H9 (cell line): ENCODE measurements around the gene DUS1L. TPM values are rescaled to one million over a fixed set of nuclear protein-coding genes. Genes with fewer than 3 reads are reported as not detected.
A peak's percentile ranks its signal among the peaks of the same experiment; 100 is the strongest.

Experiments used
- DNase-seq: peaks from one replicate; pipeline ENCODE4 v3.0.0-alpha.2; 2017
- H2AFZ ChIP-seq: one replicate; pipeline ENCODE4 v1.6.1; 2013; ENCODE audit warnings: mild to moderate bottlenecking, low read length, control low read depth, moderate library complexity
- H2AK5ac ChIP-seq: 2 replicates; pipeline ENCODE4 v1.6.1; 2013; ENCODE audit warnings: low read length, control low read depth, mixed read lengths; ENCODE audit not compliant: insufficient read length
- H2BK120ac ChIP-seq: one replicate; pipeline ENCODE4 v1.6.1; 2013; ENCODE audit warnings: low read depth, mild to moderate bottlenecking, low read length, control low read depth, inconsistent platforms; ENCODE audit not compliant: poor library complexity, severe bottlenecking
- H2BK12ac ChIP-seq: 2 replicates; pipeline ENCODE4 v1.6.1; 2013; ENCODE audit warnings: low read length, control low read depth, mixed read lengths, low read depth; ENCODE audit not compliant: insufficient read length
- H2BK15ac ChIP-seq: 2 replicates; pipeline ENCODE4 v1.6.1; 2013; ENCODE audit warnings: low read depth, low read length, control low read depth
- H2BK20ac ChIP-seq: one replicate; pipeline ENCODE4 v1.6.1; 2013; ENCODE audit warnings: low read depth, mild to moderate bottlenecking, low read length, control low read depth, inconsistent platforms; ENCODE audit not compliant: poor library complexity, severe bottlenecking
- H2BK5ac ChIP-seq: 2 replicates; pipeline ENCODE4 v1.6.1; 2013; ENCODE audit warnings: low read length, control low read depth, mixed read lengths; ENCODE audit not compliant: insufficient read length
- H3K14ac ChIP-seq: 2 replicates; pipeline ENCODE4 v1.6.1; 2013; ENCODE audit warnings: low read length, control low read depth; ENCODE audit not compliant: insufficient read depth
- H3K18ac ChIP-seq: 2 replicates; pipeline ENCODE4 v1.6.1; 2013; ENCODE audit warnings: low read depth, mild to moderate bottlenecking, mixed read lengths, low read length, control low read depth; ENCODE audit not compliant: insufficient read length
- H3K23ac ChIP-seq: 2 replicates; pipeline ENCODE4 v1.6.1; 2013; ENCODE audit warnings: low read length, control low read depth, mixed read lengths, low read depth; ENCODE audit not compliant: insufficient read length
- H3K23me2 ChIP-seq: 2 replicates; pipeline ENCODE4 v1.6.1; 2013; ENCODE audit warnings: low read depth, mild to moderate bottlenecking, mixed read lengths, low read length, control low read depth; ENCODE audit not compliant: insufficient read length, poor library complexity, severe bottlenecking
- H3K27ac ChIP-seq: 2 replicates; pipeline ENCODE4 v1.5.1; 2013; ENCODE audit warnings: low read length, control low read depth, mixed read lengths, low read depth; ENCODE audit not compliant: insufficient read length
- H3K27me3 ChIP-seq: 2 replicates; pipeline ENCODE4 v1.6.1; 2013; ENCODE audit warnings: low read length, control low read depth, inconsistent platforms; ENCODE audit not compliant: insufficient read depth
- H3K4ac ChIP-seq: 2 replicates; pipeline ENCODE4 v1.6.1; 2013; ENCODE audit warnings: low read depth, mild to moderate bottlenecking, control low read depth, inconsistent platforms, low read length, moderate library complexity
- H3K4me1 ChIP-seq: 2 replicates; pipeline ENCODE4 v1.6.1; 2013; ENCODE audit warnings: low read length, control low read depth, inconsistent platforms; ENCODE audit not compliant: insufficient read depth
- H3K4me2 ChIP-seq: 2 replicates; pipeline ENCODE4 v1.6.1; 2013; ENCODE audit warnings: low read length, control low read depth, mixed read lengths; ENCODE audit not compliant: insufficient read length, insufficient read depth
- H3K56ac ChIP-seq: 2 replicates; pipeline ENCODE4 v1.6.1; 2013; ENCODE audit warnings: low read depth, mild to moderate bottlenecking, mixed read lengths, low read length, control low read depth; ENCODE audit not compliant: insufficient read length
- H3K79me1 ChIP-seq: 2 replicates; pipeline ENCODE4 v1.6.1; 2013; ENCODE audit warnings: low read depth, mild to moderate bottlenecking, moderate library complexity, low read length, control low read depth, inconsistent platforms; ENCODE audit not compliant: insufficient read depth, poor library complexity, severe bottlenecking
- H3K79me2 ChIP-seq: 2 replicates; pipeline ENCODE4 v1.6.1; 2013; ENCODE audit warnings: low read length, control low read depth, inconsistent platforms; ENCODE audit not compliant: insufficient read depth
- H3K9ac ChIP-seq: 2 replicates; pipeline ENCODE4 v1.6.1; 2013; ENCODE audit warnings: low read length, control low read depth, mixed read lengths; ENCODE audit not compliant: insufficient read length; ENCODE audit errors: extremely low read depth
- H3K9me3 ChIP-seq: one replicate; pipeline ENCODE4 v1.6.1; 2013; ENCODE audit warnings: low read depth, low read length, inconsistent platforms; ENCODE audit not compliant: control insufficient read depth
- H3T11ph ChIP-seq: one replicate; pipeline ENCODE4 v1.6.1; 2013; ENCODE audit warnings: mild to moderate bottlenecking, low read length, control low read depth, inconsistent platforms
- H4K20me1 ChIP-seq: one replicate; pipeline ENCODE4 v1.6.1; 2013; ENCODE audit not compliant: control insufficient read depth, insufficient read length, insufficient read depth
- H4K5ac ChIP-seq: 2 replicates; pipeline ENCODE4 v1.6.1; 2013; ENCODE audit warnings: low read depth, mild to moderate bottlenecking, mixed read lengths, low read length, control low read depth; ENCODE audit not compliant: insufficient read length
- H4K8ac ChIP-seq: replicated peaks from 2 replicates; pipeline ENCODE4 v1.6.1; 2013; ENCODE audit warnings: low read length, control low read depth, mixed read lengths, low read depth; ENCODE audit not compliant: insufficient read length
- H4K91ac ChIP-seq: 2 replicates; pipeline ENCODE4 v1.6.1; 2013; ENCODE audit warnings: low read depth, mild to moderate bottlenecking, moderate library complexity, mixed read lengths, low read length, control low read depth; ENCODE audit not compliant: insufficient read length
- H3K27ac Mint-ChIP-seq, 3 experiments: 2 replicates in 2 of 3; 3 replicates in 1 of 3; pipeline ENCODE4 v1.8.0; 2020 to 2021; ENCODE audit warnings: mixed read lengths in 3 of 3, mild to moderate bottlenecking in 1 of 3, moderate library complexity in 1 of 3
- H3K27me3 Mint-ChIP-seq: 2 replicates; pipeline ENCODE4 v1.8.0; 2021; ENCODE audit warnings: low read depth, mild to moderate bottlenecking, moderate library complexity, mixed read lengths
- H3K36me3 Mint-ChIP-seq, 3 experiments: 2 replicates in 2 of 3; 3 replicates in 1 of 3; pipeline ENCODE4 v1.8.0; 2020 to 2021; ENCODE audit warnings: low read depth in 3 of 3, mixed read lengths in 3 of 3; ENCODE audit not compliant: insufficient read depth in 1 of 3
- H3K4me1 Mint-ChIP-seq, 2 experiments: 2 replicates each; pipeline ENCODE4 v1.8.0; 2020; ENCODE audit warnings: mixed read lengths in 2 of 2
- H3K4me3 Mint-ChIP-seq, 2 experiments: 2 replicates in 1 of 2; 3 replicates in 1 of 2; pipeline ENCODE4 v1.8.0; 2020 to 2021; ENCODE audit warnings: mild to moderate bottlenecking in 2 of 2, mixed read lengths in 2 of 2, moderate library complexity in 1 of 2
- H3K9me3 Mint-ChIP-seq, 2 experiments: 2 replicates in 1 of 2; 3 replicates in 1 of 2; pipeline ENCODE4 v1.8.0; 2020; ENCODE audit warnings: mild to moderate bottlenecking in 2 of 2, mixed read lengths in 2 of 2, moderate library complexity in 1 of 2
- WGBS: extraction: QIAGEN DNeasy Blood & Tissue Kit; methylation state at CpG from one replicate; pipeline ENCODE4 v1.1.7; 2013; ENCODE audit warnings: missing lambda C conversion rate, low lambda C conversion rate, mixed read lengths; ENCODE audit not compliant: insufficient read length; ENCODE audit errors: extremely low coverage; 5-methylcytosine and 5-hydroxymethylcytosine counted together
- total RNA-seq: library from RNA; stranded (reverse); gene quantifications from 2 replicates; pipeline ENCODE4 v1.2.1, GENCODE V29; 2021
- TF ChIP-seq, protein P1 (sequence below): fragments of 200-600 bp; sonication (generic); conservative IDR thresholded peaks from 3 replicates; pipeline ENCODE4 v1.8.0; 2021; ENCODE audit warnings: antibody characterized with exemption, mild to moderate bottlenecking

DUS1L gene
- total RNA-seq, 1 experiment from 2014 or later, result 103 TPM

DNA sequence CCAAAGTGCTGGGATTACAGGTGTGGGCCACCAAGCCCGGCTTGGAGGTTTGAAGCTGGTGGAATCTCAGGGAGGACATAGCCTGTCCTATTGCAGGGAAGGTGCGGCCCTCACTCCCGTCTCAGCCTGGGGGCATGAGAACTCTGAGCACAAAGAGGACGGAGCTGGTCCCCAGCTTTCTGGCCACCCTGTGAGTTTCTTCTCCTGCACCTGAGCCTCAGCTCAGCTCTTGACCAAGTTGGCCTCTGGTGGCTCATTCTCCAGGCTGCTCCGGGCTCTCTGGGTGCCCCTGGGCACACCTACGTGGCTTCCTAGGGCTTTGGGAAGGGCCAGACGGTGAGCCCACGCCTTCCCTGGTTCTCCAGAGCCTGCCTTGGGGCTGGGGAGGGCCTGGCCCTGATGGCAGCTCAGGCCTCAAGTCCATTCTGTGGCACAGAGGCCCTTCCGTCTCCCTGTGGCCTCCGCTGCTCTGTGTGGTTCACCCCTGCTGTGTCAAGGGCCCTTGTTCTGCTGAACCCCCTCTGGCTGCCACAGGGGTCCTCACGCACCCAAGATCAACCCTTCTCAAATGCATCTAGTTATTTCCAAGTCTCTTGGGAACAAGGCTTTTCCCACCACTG, 39.3 kb upstream of the DUS1L start:
- Histone ChIP-seq H3K23ac (no peak overlapping the region), H3K23me2 (no peaks in the 10 kb centered on the region), H3K79me2 (no peaks in the 10 kb centered on the region), H2AFZ (no peak overlapping the region), H3K4me2 (no peak overlapping the region), H4K8ac (no peak overlapping the region), H3K4me1 (no peaks in the 10 kb centered on the region; the same call in 1 of the 2 replicates), H2BK20ac (no peak overlapping the region), H4K20me1 (no peaks in the 10 kb centered on the region), H3K79me1 (no peaks in the 10 kb centered on the region), H2BK5ac (no peak overlapping the region), H3K56ac (no peak overlapping the region), H3K9ac (no peak overlapping the region), H3T11ph (no peak overlapping the region), H3K14ac (no peak overlapping the region), H3K9me3 (no peaks in the 10 kb centered on the region), H2AK5ac (no peak overlapping the region), H3K18ac (peak overlapping the region; percentile 14), H4K5ac (no peak overlapping the region), H4K91ac (no peak overlapping the region), H3K27me3 (no peaks in the 10 kb centered on the region), H2BK120ac (no peak overlapping the region), H3K27ac (no peak overlapping the region), H2BK15ac (no peak overlapping the region), H2BK12ac (no peak overlapping the region), H3K4ac (no peak overlapping the region)
- Mint-ChIP-seq H3K27ac (no peak overlapping the region), H3K4me3 (peak overlapping the region in 1 of 2 experiments; percentile 38; a peak in 1 of 5 replicates), H3K4me1 (peaks cover 42 to 77% of the 10 kb centered on the region in 2 experiments), H3K36me3 (peaks cover 0 to 7% (median 0%) of the 10 kb centered on the region in 3 experiments; a peak in 3 of 7 replicates), H3K27me3 (peaks cover 28% of the 10 kb centered on the region), H3K9me3 (peaks cover 0 to 9% of the 10 kb centered on the region in 2 experiments; a peak in 2 of 5 replicates)
- TF ChIP-seq, protein P1, sequence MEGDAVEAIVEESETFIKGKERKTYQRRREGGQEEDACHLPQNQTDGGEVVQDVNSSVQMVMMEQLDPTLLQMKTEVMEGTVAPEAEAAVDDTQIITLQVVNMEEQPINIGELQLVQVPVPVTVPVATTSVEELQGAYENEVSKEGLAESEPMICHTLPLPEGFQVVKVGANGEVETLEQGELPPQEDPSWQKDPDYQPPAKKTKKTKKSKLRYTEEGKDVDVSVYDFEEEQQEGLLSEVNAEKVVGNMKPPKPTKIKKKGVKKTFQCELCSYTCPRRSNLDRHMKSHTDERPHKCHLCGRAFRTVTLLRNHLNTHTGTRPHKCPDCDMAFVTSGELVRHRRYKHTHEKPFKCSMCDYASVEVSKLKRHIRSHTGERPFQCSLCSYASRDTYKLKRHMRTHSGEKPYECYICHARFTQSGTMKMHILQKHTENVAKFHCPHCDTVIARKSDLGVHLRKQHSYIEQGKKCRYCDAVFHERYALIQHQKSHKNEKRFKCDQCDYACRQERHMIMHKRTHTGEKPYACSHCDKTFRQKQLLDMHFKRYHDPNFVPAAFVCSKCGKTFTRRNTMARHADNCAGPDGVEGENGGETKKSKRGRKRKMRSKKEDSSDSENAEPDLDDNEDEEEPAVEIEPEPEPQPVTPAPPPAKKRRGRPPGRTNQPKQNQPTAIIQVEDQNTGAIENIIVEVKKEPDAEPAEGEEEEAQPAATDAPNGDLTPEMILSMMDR, result no peak
- DNase-seq, result no peak
- WGBS, result no CpG with 5 or more reads among the region's 11 CpGs
